Measurements from ENCODE around the gene QSOX2. TPM values are rescaled to one million over a fixed set of nuclear protein-coding genes. Genes with fewer than 3 reads are reported as not detected.
"Not testable (repeated sequence)": the region's sequence is repeated elsewhere in the genome, so short reads cannot be mapped to it uniquely, and the experiment has no call there.

The QSOX2 gene
- total and polyA plus RNA-seq, 7 donors = 0.60 to 10.1 (median 3.5) TPM

- H3K27ac ChIP-seq = no peak overlapping the region
- no peaks in the 10 kb centered on the region for H3K4me1 ChIP-seq
- no peaks in the 10 kb centered on the region for H3K9me3 ChIP-seq
- no peaks in the 10 kb centered on the region for H3K27me3 ChIP-seq
- TF ChIP-seq CTCF (IDR thresholded peaks at IDR 0.05) (no peak), POLR2A (IDR thresholded peaks at IDR 0.05) (no peak), EP300 (IDR thresholded peaks at IDR 0.05) (no peak), POLR2AphosphoS5 (IDR thresholded peaks at IDR 0.05) (no peak)
- 88 to 93% methylated on average over 32 of the region's 32 CpGs for WGBS, 2 donors
- no peak for DNase-seq
- H3K4me3 ChIP-seq = no peak overlapping the region
- intact Hi-C loops (cut with DNase I) = no loop called here
- H3K36me3 ChIP-seq = peaks cover 0 to 23% (median 3%) of the 10 kb centered on the region in 4 donors
Observed at GRCh38 chr9:136237486-136238341, 7.9 kb downstream of the QSOX2 start.

DNA sequence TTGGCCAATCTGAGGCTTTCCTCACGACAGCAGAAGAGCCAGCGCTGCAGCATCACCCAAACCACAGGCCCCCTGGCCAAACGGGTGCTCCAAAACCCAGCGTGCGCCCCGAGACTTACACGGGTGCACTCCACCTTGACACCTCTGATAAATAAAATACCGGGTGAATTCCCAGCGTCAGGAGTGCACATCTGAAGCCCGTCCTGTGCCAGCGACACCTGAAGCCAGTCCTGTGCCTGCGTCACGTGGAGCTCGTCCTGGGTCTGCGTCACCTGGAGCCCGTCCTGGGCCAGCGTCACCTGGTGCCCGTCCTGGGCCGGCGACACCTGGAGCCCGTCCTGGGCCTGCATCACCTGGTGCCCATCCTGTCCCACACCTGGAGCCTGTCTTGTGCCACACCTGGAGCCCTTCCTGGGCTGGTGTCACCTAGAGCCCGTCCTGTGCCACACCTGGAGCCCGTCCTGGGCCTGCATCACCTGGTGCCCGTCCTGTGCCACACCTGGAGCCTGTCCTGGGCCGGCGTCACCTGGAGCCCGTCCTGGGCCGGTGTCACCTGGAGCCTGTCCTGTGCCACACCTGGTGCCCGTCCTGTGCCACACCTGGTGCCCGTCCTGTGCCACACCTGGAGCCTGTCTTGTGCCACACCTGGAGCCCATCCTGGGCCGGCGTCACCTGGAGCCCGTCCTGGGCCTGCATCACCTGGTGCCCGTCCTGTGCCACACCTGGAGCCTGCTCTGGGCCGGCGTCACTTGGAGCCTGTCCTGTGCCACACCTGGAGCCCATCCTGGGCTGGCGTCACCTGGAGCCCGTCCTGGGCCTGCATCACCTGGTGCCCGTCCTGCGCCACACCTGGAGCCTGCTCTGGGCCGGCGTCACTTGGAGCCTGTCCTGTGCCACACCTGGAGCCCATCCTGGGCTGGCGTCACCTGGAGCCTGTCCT, 8.9 kb downstream of the QSOX2 start:
- H3K9me3 ChIP-seq; H3K4me3 ChIP-seq; H3K27ac ChIP-seq; DNase-seq; H3K27me3 ChIP-seq; H3K4me1 ChIP-seq; intact Hi-C loops (cut with DNase I): not testable (repeated sequence)
- WGBS, 2 donors = 89 to 95% methylated on average over 43 of the region's 43 CpGs
- H3K36me3 ChIP-seq = peaks cover 0 to 23% (median 3%) of the 10 kb centered on the region in 4 donors

- H3K27me3 ChIP-seq = no peaks in the 10 kb centered on the region
- no peaks in the 10 kb centered on the region for H3K9me3 ChIP-seq
- peaks cover 0 to 23% (median 3%) of the 10 kb centered on the region in 4 donors for H3K36me3 ChIP-seq
- no peak for DNase-seq
- intact Hi-C loops (cut with DNase I) = no loop called here
- no peak overlapping the region for H3K4me3 ChIP-seq
- 95% methylated on average over 27 of the region's 27 CpGs for WGBS, 2 donors
- no peak overlapping the region for H3K27ac ChIP-seq
- no peak for TF ChIP-seq POLR2A (IDR thresholded peaks at IDR 0.05)
- TF ChIP-seq EP300 (IDR thresholded peaks at IDR 0.05) = no peak
- no peak for TF ChIP-seq CTCF (IDR thresholded peaks at IDR 0.05)
- no peak for TF ChIP-seq POLR2AphosphoS5 (IDR thresholded peaks at IDR 0.05)
- no peaks in the 10 kb centered on the region for H3K4me1 ChIP-seq
Observed at GRCh38 chr9:136235709-136236455, 9.7 kb downstream of the QSOX2 start.

DNA sequence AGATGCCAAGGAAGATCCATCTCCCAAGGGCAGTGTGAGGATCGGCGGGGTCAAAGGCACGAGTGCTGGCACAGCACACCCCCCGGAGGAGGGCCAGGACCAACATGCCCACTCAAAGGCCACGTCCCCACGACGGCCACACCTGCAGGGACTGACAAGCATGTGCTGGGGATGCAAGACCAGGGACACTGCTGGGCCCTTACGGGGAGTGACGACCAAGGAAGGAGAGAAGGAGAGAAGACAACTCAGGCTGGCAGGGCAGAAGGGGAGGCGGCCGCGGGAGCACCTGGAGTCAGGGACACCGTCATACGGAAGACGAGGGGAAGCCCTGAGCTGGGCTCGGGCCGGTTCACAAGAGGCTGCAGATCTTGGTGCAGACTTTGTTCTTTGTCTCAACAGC, 10.4 kb downstream of the QSOX2 start:
- DNase-seq = no peak
- H3K4me1 ChIP-seq = no peaks in the 10 kb centered on the region
- 96 to 97% methylated on average over 17 of the region's 17 CpGs for WGBS, 2 donors
- H3K36me3 ChIP-seq = peaks cover 0 to 23% (median 3%) of the 10 kb centered on the region in 4 donors
- TF ChIP-seq CTCF (IDR thresholded peaks at IDR 0.05) (no peak), POLR2A (IDR thresholded peaks at IDR 0.05) (no peak), EP300 (IDR thresholded peaks at IDR 0.05) (no peak), POLR2AphosphoS5 (IDR thresholded peaks at IDR 0.05) (no peak)
- H3K9me3 ChIP-seq = no peaks in the 10 kb centered on the region
- intact Hi-C loops (cut with DNase I) = no loop called here
- H3K27me3 ChIP-seq = no peaks in the 10 kb centered on the region
- no peak overlapping the region for H3K4me3 ChIP-seq
- no peak overlapping the region for H3K27ac ChIP-seq
